HCT116 (cell line): ENCODE data around the gene S1PR4. TPM values are rescaled to one million over a fixed set of nuclear protein-coding genes. Genes with fewer than 3 reads are reported as not detected.
"Not testable (repeated sequence)": the region's sequence is repeated elsewhere in the genome, so short reads cannot be mapped to it uniquely, and the experiment has no call there.

Experiments
- ATAC-seq: fragments of 200-7000 bp; cut with Tn5 transposase; 2 replicates; pipeline ENCODE4 v1.9.1; 2020; ENCODE audit warnings: mild to moderate bottlenecking, moderate library complexity
- BruUV-seq: library from RNA; stranded (reverse); fragments of 400-500 nt; replicated peaks from 2 replicates; lab custom pipeline; 2021; lab: Mats Ljungman, UMichigan
- CTCF ChIA-PET: fragments of 300-600 bp; sonication (Branson Sonifier 250); formaldehyde crosslinking; loops from one replicate; lab custom pipeline; 2021; ENCODE audit warnings: antibody characterized with exemption; lab: Charles Lee
- POLR2A ChIA-PET: fragments of 300-600, 350-600 bp; sonication (Branson Sonifier 250); formaldehyde crosslinking; loops from one replicate; lab custom pipeline; 2021; ENCODE audit warnings: antibody characterized with exemption; lab: Charles Lee
- RAD21 ChIA-PET, 2 experiments: fragments of 300-600 bp; sonication (Branson Sonifier 250); formaldehyde crosslinking; loops; one replicate each; lab custom pipeline; 2023; ENCODE audit warnings: low total read pairs in 2 of 2; ENCODE audit not compliant: uncharacterized antibody in 2 of 2, unreplicated experiment in 2 of 2, low non-redundant PET in 1 of 2; lab: Charles Lee
- DNase-seq: peaks from one replicate; pipeline ENCODE4 v3.0.0-alpha.2; 2010; ENCODE audit warnings: low read depth, low spot score
- H2AFZ ChIP-seq: fragments of 200-600 bp; shearing (Covaris generic), sonication (generic); 2 replicates; pipeline ENCODE4 v1.6.1; 2017; ENCODE audit warnings: low read depth, mixed run types, mixed read lengths, antibody characterized with exemption, low read length; ENCODE audit not compliant: poor library complexity, severe bottlenecking
- H3K27ac ChIP-seq: 2 replicates; pipeline ENCODE4 v1.5.1; 2012; ENCODE audit warnings: low read depth, low read length
- H3K27me3 ChIP-seq: fragments of 200-600 bp; sonication (generic); 2 replicates; pipeline ENCODE4 v1.6.1; 2016; ENCODE audit warnings: mixed run types, low read length, mixed read lengths; ENCODE audit not compliant: insufficient read depth
- H3K36me3 ChIP-seq, 2 experiments: fragments of 200-500 bp in 1 of 2; fragments of 200-600 bp in 1 of 2; sonication (Bioruptor generic) in 1 of 2; sonication (generic) in 1 of 2; 2 replicates each; pipeline versions ENCODE4 v1.5.1 to v1.6.1; 2014 to 2016; ENCODE audit warnings: low read length in 2 of 2, inconsistent platforms in 1 of 2, mixed read lengths in 1 of 2, mixed run types in 1 of 2; ENCODE audit not compliant: insufficient read depth in 2 of 2, control insufficient read depth in 1 of 2
- H3K4me1 ChIP-seq, 2 experiments: fragments of 200-600 bp in 1 of 2; sonication (generic) in 1 of 2; 2 replicates each; pipeline versions ENCODE4 v1.5.1 to v1.6.1; 2012 to 2017; ENCODE audit warnings: low read length in 2 of 2, inconsistent platforms in 1 of 2, mild to moderate bottlenecking in 1 of 2, mixed read lengths in 1 of 2, mixed run types in 1 of 2, moderate library complexity in 1 of 2; ENCODE audit not compliant: insufficient read depth in 2 of 2, control insufficient read depth in 1 of 2
- H3K4me2 ChIP-seq: fragments of 200-600 bp; sonication (generic); 2 replicates; pipeline ENCODE4 v1.6.1; 2017; ENCODE audit warnings: mixed run types, low read length, mixed read lengths
- H3K4me3 ChIP-seq, 2 experiments: fragments of 200-600 bp in 1 of 2; sonication (generic) in 1 of 2; replicated peaks in 1 of 2; 2 replicates each; pipeline ENCODE4 v1.5.1; 2011 to 2016; ENCODE audit warnings: low read length in 2 of 2, control low read depth in 1 of 2, low read depth in 1 of 2, mild to moderate bottlenecking in 1 of 2, mixed read lengths in 1 of 2, mixed run types in 1 of 2
- H3K79me2 ChIP-seq: fragments of 200-600 bp; sonication (generic); 2 replicates; pipeline ENCODE4 v1.6.1; 2017; ENCODE audit warnings: mild to moderate bottlenecking, mixed run types, low read length, moderate library complexity, mixed read lengths; ENCODE audit not compliant: insufficient read depth
- H3K9ac ChIP-seq: fragments of 200-600 bp; sonication (generic); 2 replicates; pipeline ENCODE4 v1.6.1; 2016; ENCODE audit warnings: low read length, mixed read lengths
- H3K9me2 ChIP-seq: fragments of 200-600 bp; sonication (generic), shearing (Covaris generic); 2 replicates; pipeline ENCODE4 v1.6.1; 2017; ENCODE audit warnings: mixed run types, mild to moderate bottlenecking, moderate library complexity; ENCODE audit not compliant: insufficient read depth
- H3K9me3 ChIP-seq, 2 experiments: fragments of 200-500 bp in 1 of 2; fragments of 200-600 bp in 1 of 2; sonication (Bioruptor generic) in 1 of 2; sonication (generic) in 1 of 2; 2 replicates each; pipeline ENCODE4 v1.6.1; 2014 to 2017; ENCODE audit warnings: low read length in 2 of 2, mixed read lengths in 2 of 2, inconsistent platforms in 1 of 2, low read depth in 1 of 2, mild to moderate bottlenecking in 1 of 2, mixed run types in 1 of 2, moderate library complexity in 1 of 2; ENCODE audit not compliant: control insufficient read depth in 1 of 2, insufficient read depth in 1 of 2
- H4K20me1 ChIP-seq: fragments of 200-600 bp; sonication (generic), shearing (Covaris generic); 2 replicates; pipeline ENCODE4 v1.6.1; 2017; ENCODE audit warnings: mixed run types, mild to moderate bottlenecking, moderate library complexity; ENCODE audit not compliant: insufficient read depth
- ATF3 ChIP-seq: IDR thresholded peaks from 2 replicates; pipeline ENCODE4 v1.6.1; 2012
- CEBPB ChIP-seq: IDR thresholded peaks from 2 replicates; pipeline ENCODE4 v1.6.1; 2012; ENCODE audit warnings: low read depth
- FOSL1 ChIP-seq: IDR thresholded peaks from 2 replicates; pipeline ENCODE4 v1.6.1; 2012; ENCODE audit warnings: low read depth
- JUND ChIP-seq: IDR thresholded peaks from 2 replicates; pipeline ENCODE4 v1.6.1; 2012
- POLR2A ChIP-seq: IDR thresholded peaks from 2 replicates; pipeline ENCODE4 v1.7.0; 2011; ENCODE audit warnings: borderline replicate concordance; ENCODE audit not compliant: insufficient read depth, insufficient read length; ENCODE audit errors: extremely low read depth
- POLR2AphosphoS5 ChIP-seq: IDR thresholded peaks from 2 replicates; pipeline ENCODE4 v1.6.1; 2011; ENCODE audit warnings: mild to moderate bottlenecking, low read depth, low read length, moderate library complexity
- RAD21 ChIP-seq: IDR thresholded peaks from 2 replicates; pipeline ENCODE4 v1.6.1; 2012; ENCODE audit warnings: low read depth, mild to moderate bottlenecking
- TCF7L2 ChIP-seq: IDR thresholded peaks from 2 replicates; pipeline ENCODE4 v1.7.0; 2011; ENCODE audit warnings: borderline replicate concordance, inconsistent platforms; ENCODE audit not compliant: insufficient read depth, insufficient read length; ENCODE audit errors: extremely low read depth
- YY1 ChIP-seq: IDR thresholded peaks from 2 replicates; pipeline ENCODE4 v1.6.1; 2011; ENCODE audit warnings: low read length, low read depth, moderate library complexity, mild to moderate bottlenecking; ENCODE audit not compliant: insufficient replicate concordance; ENCODE audit errors: extremely low read depth
- ZNF274 ChIP-seq: fragments of 200-500 bp; sonication (Bioruptor generic); IDR thresholded peaks from 2 replicates; pipeline ENCODE4 v1.6.1; 2014; ENCODE audit warnings: mild to moderate bottlenecking, low read depth, low read length, inconsistent platforms
- intact Hi-C: fragments of 100-400 bp; cut with micrococcal nuclease; formaldehyde crosslinking; loops from 2 replicates; pipeline ENCODE4 v1.10.0; 2022
- total RNA-seq: library from RNA; stranded (reverse); gene quantifications from one replicate; pipeline ENCODE4 v1.2.1, GENCODE V29; 2021; ENCODE audit not compliant: unreplicated experiment

S1PR4 gene
- total RNA-seq, 1 experiment from 2014 or later = 0.71 TPM

- no peak for DNase-seq
- no peaks in the 10 kb centered on the region for H3K36me3 ChIP-seq
- POLR2A ChIA-PET = no interaction called here
Observed at GRCh38 chr19:3167533-3168272, 10.9 kb upstream of the S1PR4 start.

GRCh38 chr19:3171894-3172672, 6.5 kb upstream of the S1PR4 start:
- Histone ChIP-seq H4K20me1 (no peaks in the 10 kb centered on the region), H3K27me3 (no peaks in the 10 kb centered on the region), H3K27ac (no peak overlapping the region), H3K4me2 (peak overlapping the region; percentile 36; the same call in 1 of the 2 replicates), H3K9ac (no peak overlapping the region), H3K79me2 (no peaks in the 10 kb centered on the region), H3K4me3 (no peak overlapping the region), H3K9me3 (no peaks in the 10 kb centered on the region), H3K4me1 (peaks cover 17 to 27% of the 10 kb centered on the region in 2 experiments), H2AFZ (no peak overlapping the region), H3K36me3 (no peaks in the 10 kb centered on the region), H3K9me2 (no peaks in the 10 kb centered on the region)
- ChIA-PET POLR2A (no interaction called here), RAD21 (no interaction called here), CTCF (interaction anchor here (1.5 kb wide), 1 partner anchor 43 kb away, joined by 5 read pairs; no protein-coding TSS in a partner anchor)
- no TSS peak for BruUV-seq
- intact Hi-C loops = no loop called here
- DNase-seq = no peak
- TF ChIP-seq ZNF274 = no peak
- TF ChIP-seq FOSL1 = no peak
- TF ChIP-seq JUND = no peak
- TF ChIP-seq POLR2A = no peak
- TF ChIP-seq POLR2AphosphoS5 = no peak
- peak; percentile 26; the same call in 1 of the 2 replicates for ATAC-seq

More at GRCh38 chr19:3167533-3168272, 10.9 kb upstream of the S1PR4 start:
- Histone ChIP-seq H3K27ac (no peak overlapping the region), H3K9ac (no peak overlapping the region), H3K4me3 (no peak overlapping the region), H4K20me1 (no peaks in the 10 kb centered on the region), H3K4me1 (peaks cover 4 to 16% of the 10 kb centered on the region in 2 experiments; a peak in 2 of 4 replicates), H3K9me2 (no peaks in the 10 kb centered on the region), H3K27me3 (no peaks in the 10 kb centered on the region), H3K4me2 (no peak overlapping the region), H2AFZ (no peak overlapping the region), H3K79me2 (no peaks in the 10 kb centered on the region), H3K9me3 (no peaks in the 10 kb centered on the region)
- BruUV-seq = no TSS peak
- RAD21 ChIA-PET = no interaction called here
- intact Hi-C loops = no loop called here
- no peak for ATAC-seq
- TF ChIP-seq TCF7L2 (no peak), YY1 (no peak), ATF3 (no peak), FOSL1 (no peak), ZNF274 (no peak), RAD21 (no peak), CEBPB (no peak), POLR2AphosphoS5 (no peak)
- CTCF ChIA-PET = no interaction called here

GRCh38 chr19:3172673-3173000, 5.9 kb upstream of the S1PR4 start:
- H3K9me3 ChIP-seq, H4K20me1 ChIP-seq, H3K4me3 ChIP-seq, RAD21 ChIA-PET, H2AFZ ChIP-seq, H3K79me2 ChIP-seq, H3K9ac ChIP-seq, ATAC-seq, H3K27ac ChIP-seq, H3K36me3 ChIP-seq, intact Hi-C loops, H3K27me3 ChIP-seq, CTCF ChIA-PET, DNase-seq, POLR2A ChIA-PET, H3K9me2 ChIP-seq, BruUV-seq: not testable (repeated sequence)
- peak overlapping the region; percentile 36; the same call in 1 of the 2 replicates for H3K4me2 ChIP-seq
- H3K4me1 ChIP-seq = peaks cover 23 to 32% of the 10 kb centered on the region in 2 experiments
